ENCODE measurements around the gene USF1.
"Not testable (repeated sequence)": the region's sequence is repeated elsewhere in the genome, so short reads cannot be mapped to it uniquely, and the experiment has no call there.

Gene USF1

DNA sequence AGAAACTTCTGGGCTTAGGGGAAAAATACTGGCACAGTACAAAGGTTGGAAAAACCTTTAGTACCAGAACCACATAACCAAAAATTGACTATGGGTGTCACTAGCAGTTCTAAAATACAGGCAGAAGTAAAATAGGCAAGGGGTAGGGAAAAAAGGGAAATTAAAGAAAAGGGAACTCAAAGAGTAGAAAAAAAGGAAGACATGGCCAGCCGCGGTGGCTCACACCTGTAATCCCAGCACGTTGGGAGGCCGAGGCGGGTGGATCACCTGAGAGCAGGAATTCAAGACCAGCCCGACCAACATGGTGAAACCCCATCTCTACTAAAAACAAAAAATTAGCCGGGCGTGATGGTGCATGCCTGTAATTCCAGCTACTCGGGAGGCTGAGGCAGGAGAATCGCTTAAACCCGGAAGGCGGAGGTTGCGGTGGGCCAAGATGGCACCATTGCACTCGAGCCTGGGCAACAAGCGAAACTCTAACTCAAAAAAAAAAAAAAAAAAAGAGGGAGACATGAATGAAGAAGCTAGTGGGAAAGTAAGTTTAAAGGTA is 26.6 kb downstream of the USF1 start:
- not testable (repeated sequence) for DNase-seq (ENCODE audit: low spot score)

- DNase-seq (ENCODE audit: low spot score): no peak
These were observed 27.2 kb downstream of the USF1 start for GRCh38 chr1:161018631-161018930.

GRCh38 chr1:161017756-161018630 is 27.8 kb downstream of the USF1 start:
- no peak for DNase-seq (ENCODE audit: low spot score)

DNA sequence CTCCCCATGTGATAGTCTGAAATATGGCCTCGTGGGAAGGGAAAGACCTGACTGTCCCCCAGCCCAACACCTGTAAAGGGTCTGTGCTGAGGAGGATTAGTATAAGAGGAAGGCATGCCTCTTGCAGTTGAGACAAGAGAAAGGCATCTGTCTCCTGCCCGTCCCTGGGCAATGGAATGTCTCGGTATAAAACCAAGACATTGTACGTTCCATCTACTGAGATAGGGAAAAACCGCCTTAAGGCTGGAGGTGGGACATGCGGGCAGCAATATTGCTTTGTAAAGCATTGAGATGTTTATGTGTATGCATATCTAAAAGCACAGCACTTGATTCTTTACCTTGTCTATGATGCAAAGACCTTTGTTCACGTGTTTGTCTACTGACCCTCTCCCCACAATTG is 28.6 kb downstream of the USF1 start:
- DNase-seq (ENCODE audit: low spot score): not testable (repeated sequence)

GRCh38 chr1:161016683-161017082 is 29.1 kb downstream of the USF1 start:
- not testable (repeated sequence) for DNase-seq (ENCODE audit: low spot score)

DNA sequence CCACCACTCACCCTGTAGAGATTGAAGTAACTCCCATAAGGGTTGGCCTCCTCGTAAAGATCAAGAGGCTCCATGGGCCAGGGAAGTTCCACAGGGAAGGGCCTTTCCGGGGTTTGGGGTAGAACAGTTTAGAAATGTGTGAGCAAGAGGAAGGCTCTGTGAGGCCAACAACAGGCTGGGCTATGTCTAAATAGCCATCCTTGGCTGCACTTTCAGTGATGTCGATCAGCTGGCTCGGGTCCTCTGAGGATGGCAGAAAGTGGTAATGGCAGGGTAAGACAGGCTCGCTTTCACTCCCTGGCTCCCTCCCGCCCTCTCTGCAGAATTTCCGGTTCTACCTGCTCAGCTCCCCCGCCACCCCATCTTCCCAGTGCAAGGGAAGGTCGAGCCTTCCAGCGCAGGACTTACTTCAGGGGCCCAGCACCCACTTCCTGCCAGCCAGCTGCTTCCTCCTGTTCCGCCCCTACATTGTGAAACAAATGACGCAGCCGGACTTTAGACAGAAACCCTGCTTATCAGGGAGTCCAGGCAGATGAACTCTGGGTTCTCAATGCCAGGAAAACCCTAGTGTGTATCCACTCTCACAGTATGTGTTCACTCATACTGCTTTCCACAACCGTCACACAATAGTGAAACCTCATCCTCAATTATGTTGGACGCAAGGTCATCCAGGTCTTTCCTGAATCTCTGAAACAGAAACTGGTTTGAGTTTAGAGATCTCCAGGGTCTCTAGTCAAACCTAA is 32.1 kb downstream of the USF1 start:
- no peak for DNase-seq (ENCODE audit: low spot score)

- no peak for DNase-seq (ENCODE audit: low spot score)
These were observed 32.7 kb downstream of the USF1 start for GRCh38 chr1:161013131-161013487.

DNA sequence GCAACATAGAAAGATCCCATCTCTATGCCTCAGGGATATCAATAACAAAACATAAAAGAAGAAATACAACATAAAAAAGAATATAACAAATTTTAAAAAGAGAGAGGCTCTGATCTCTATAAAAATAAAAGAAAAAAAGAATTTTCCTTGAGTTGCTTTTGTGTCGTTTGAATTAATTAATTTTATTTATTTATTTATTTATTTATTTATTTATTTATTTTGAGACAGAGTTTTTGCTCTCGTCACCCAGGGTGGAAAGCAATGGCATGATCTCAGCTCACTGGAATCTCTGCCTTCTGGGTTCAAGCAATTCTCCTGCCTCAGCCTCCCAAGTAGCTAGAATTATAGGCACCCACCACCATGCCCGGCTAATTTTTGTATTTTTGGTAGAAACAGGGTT is 33.4 kb downstream of the USF1 start:
- DNase-seq (ENCODE audit: low spot score): no peak

GRCh38 chr1:161009602-161010211 is 36.1 kb downstream of the USF1 start:
- no peak for DNase-seq (ENCODE audit: low spot score)

- DNase-seq (ENCODE audit: low spot score): no peak
These were observed 36.8 kb downstream of the USF1 start for GRCh38 chr1:161008869-161009510.

GRCh38 chr1:161007369-161007768 is 38.4 kb downstream of the USF1 start:
- DNase-seq (ENCODE audit: low spot score): no peak

DNA sequence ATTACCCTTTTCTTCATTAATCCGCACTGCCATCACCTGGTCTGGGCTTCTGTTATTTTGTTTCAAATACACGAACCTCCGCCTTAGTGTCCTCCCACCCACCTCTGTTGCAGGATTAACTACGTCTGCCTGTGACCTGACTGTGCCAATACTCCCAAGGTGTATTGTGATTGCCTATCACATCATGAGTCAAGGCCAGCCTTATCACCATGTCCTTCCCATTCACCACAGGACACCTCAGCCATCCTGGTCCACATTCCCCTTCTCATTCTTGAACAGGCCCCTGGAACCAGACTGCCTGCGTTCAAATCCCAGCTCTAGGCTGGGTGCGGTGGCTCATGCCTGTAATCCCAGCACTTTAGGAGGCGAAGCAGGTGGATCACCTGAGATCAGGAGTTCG is 39.2 kb downstream of the USF1 start:
- no peak for DNase-seq (ENCODE audit: low spot score)

DNA sequence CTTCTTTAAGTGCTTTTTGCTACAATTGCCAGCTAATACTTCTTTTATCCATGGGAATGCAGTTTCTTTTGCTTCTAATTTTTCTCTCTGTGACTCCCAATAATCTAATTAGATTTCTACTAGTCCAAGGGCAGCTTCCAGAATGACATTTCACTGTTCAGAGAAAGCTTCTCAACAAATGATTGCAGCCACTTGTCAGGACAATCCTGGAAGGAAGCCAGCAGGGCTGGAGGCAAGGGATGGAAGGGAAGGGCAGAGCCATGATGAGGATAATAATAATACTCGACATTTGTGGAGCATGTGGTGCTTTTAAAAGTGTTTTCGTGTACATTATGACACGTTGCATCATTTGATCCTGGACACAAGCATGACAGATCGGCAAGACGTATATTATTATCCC is 44.3 kb downstream of the USF1 start:
- no peak for DNase-seq (ENCODE audit: low spot score)

- DNase-seq (ENCODE audit: low spot score): no peak
These were observed 44.9 kb downstream of the USF1 start for GRCh38 chr1:161000736-161001480.

DNA sequence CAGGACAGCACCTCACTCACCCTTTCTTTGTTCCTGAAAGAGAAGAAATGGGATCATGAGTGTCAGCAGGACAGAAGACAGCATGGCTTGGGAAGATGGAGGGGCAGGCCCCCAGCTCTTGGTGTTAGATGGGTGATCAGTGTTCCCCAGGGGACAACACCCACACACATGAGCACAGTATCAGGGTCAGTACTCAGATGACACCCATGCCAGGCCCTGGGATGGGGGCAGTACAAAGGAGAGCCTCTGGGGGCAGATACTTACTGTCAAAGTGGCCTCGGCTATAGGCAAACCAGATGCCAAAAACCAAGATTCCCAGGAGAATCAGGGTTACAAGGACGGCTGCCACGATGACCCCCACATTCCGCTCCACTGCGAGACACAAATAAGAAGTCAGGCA is 46.4 kb downstream of the USF1 start:
- DNase-seq (ENCODE audit: low spot score): no peak

DNA sequence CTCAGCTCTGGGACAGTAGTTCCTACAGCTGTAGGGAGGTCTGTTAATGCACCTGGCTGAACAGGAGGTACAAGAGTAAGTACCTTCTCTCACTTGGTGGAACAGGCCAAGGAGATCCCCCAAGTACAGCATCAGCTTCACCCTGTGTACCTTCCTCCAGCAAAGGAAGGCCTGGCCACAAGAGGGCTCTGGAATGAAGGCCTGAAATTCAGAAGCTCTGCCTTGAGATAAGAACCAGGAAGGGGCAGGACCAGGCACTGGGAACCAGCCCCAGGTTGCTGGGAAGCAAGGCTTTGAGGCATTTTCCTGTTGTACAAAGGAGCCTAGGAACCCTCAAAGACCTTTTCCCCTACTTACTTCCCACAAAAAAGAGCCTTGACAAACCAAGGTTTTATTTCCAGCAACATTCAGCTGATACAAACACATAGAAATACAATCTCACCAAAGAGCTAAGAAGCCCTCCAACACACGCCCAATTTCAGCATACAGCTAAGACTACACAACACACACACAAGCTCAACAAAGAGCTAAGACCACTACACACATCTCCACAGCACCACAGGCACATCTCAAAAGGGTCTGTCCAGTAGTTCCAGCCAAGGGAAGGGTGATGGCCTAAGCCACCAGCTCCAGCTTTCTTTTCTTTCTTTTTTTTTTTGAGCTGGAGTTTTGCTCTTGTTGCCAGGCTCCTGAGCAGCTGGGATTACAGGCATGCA is 48.3 kb downstream of the USF1 start:
- no peak for DNase-seq (ENCODE audit: low spot score)

DNA sequence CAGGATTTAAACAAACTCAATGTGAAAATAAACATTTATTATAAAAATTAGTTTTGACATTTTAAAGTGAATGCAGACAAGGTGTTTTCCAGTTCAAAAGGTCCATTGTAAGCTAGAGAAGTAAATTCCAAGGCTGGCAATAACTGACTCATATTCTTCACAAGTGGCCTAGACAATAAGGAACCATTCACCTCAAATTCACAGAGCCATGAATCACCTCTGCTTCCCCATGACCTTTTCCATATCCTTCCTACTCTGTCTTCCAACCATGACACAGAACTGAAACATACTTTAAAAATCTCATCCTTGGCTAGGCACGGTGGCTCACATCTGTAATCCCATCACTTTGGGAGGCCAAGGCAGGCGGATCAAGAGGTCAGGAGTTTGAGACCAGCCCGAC is 49.6 kb downstream of the USF1 start:
- DNase-seq (ENCODE audit: low spot score): no peak

DNA sequence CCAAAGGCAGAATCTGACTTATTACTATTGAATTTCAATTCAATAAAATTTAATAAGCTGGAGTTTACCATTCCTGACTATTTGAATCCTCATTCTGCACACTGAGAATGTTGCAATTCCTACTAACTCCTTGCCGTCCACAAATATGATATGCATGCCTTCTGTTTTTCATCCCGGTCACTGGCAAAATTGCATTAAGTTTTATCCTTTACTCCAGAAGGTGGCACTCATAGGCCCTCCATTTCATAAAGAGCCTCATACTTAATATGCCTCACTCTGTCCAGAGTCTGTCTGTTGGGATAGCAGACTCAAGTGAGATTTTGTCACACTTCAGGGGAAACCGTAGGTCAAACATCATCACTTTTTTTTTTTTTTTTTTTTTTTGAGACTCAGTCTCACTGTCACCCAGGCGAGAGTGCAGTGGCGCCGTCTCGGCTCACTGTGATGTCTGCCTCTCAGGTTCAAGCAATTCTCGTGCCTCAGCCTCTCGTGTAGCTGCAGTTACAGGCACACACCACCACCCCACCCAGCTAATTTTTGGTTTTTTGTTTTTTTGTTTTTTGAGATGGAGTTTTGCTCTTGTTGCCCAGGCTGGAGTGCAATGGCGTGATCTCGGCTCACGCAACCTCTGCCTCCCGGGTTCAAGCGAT is 52.1 kb downstream of the USF1 start:
- DNase-seq (ENCODE audit: low spot score): no peak

- DNase-seq (ENCODE audit: low spot score): not testable (repeated sequence)
These were observed 53.7 kb downstream of the USF1 start for GRCh38 chr1:160992036-160992435.

Data from left forelimb (tissue), 1 donor.